ENCODE measurements around the gene PRDM11. TPM values are rescaled to one million over a fixed set of nuclear protein-coding genes. Genes with fewer than 3 reads are reported as not detected.

The PRDM11 gene
- total RNA-seq = 4.4 and 5.1 TPM in 2 replicates

DNA sequence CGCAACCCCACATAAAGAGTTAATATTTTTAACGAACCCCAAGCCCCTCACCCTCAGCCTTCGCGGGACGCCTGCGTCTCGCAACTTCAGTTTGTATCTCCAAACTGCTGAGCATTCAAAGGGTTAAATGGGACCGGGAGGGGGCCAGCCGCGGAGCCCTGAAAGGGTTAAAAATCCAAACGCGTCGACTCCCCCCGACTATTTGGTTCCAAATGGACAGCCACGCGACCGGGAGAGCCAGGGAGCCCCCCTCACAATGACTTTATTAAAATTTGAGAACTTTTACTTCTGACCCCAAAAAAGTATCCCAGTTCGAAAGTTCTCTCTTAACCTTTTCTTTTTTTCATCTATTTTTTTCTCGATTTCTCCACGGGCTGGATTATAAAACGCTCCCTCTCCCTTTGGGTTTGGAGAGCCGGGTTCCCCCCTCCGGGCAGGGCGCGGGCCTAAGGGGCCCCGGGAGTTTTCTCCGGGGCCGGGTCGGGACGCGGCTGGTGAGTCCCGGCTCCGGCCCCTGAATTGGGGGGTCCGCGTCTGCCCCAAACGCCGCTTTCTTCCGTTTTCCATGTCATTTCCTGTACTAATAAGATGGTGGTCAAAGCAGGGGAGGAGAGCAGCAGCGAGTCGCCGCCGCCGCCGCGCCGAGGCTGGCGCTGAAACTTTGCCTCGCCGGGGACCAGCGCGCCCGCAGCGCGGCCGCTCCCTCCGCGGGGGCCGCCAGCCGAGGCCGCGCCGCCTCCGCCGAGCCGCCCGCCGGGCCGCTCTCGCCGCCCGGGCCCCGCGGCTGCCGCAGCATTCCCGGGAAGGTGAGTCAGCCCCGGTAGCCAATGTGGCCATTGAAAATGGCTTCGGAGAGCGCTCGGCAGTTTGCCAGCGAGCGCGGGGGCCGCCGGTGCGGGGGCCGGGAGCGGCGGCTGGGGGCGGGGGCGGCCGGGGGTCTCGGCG lies at the start of gene PRDM11:
PRDM11 (plus strand) TSS at position 568 of the 945 bp plus-strand sequence. CDS start 35,128 bp downstream, outside the sequence.

Other genes starting within 250 kb of the PRDM11 start
- gene TP53I11, start 195.8 kb upstream of the PRDM11 start, total RNA-seq = 14.4 and 22.0 TPM in 2 replicates
- gene SYT13, start 139.7 kb downstream of the PRDM11 start, total RNA-seq = 0.13 and 0.32 TPM in 2 replicates